SK-N-DZ (cell line): ENCODE measurements around the gene ADAM12.

Source experiments
- DNase-seq: peaks from one replicate; pipeline ENCODE4 v3.0.0-alpha.2; 2015; ENCODE audit warnings: low spot score

Gene ADAM12

DNA sequence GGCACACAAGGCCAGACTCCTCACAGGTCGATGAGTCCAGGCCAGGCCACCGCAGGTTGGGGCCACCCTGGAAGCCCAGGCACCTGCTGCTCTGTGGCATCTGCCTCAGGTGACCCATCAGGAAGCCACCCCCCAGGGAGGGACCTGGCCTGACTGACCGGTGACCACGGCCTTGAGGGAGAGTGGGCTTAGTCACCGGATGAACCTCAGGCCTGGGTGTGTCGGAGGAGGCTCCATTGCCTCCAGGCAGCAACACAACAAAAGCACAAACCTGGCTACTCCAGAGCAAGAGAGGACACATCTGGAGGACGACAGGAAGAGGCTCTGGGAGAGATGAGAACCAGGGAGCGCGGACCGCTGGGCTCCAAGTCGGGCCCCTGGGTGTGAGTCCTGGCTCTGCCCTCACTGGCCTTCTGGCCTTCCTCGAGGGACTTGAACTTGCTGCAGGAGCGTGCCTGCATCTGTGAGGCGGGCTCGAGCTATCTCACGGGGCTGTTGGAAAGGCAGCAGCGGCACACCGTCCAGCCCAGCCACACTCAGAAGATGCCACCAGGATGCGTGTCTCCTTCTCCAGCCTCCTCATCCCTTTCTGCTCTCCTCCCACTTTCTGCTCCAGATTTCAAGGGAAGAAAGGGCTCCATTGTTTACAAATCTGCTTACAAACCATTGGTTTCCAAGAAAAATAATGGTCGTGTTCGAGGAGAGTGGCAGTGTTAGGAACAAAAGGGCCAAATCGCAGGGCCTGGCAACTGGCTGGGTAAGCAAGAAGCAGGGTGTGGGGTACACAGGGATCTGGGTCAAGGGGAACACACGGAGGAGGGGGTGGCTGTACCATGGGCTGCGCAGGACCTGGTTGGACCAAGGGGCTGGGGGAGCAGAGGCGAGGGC lies 152.9 kb downstream of the ADAM12 start:
- DNase-seq = no peak

DNA sequence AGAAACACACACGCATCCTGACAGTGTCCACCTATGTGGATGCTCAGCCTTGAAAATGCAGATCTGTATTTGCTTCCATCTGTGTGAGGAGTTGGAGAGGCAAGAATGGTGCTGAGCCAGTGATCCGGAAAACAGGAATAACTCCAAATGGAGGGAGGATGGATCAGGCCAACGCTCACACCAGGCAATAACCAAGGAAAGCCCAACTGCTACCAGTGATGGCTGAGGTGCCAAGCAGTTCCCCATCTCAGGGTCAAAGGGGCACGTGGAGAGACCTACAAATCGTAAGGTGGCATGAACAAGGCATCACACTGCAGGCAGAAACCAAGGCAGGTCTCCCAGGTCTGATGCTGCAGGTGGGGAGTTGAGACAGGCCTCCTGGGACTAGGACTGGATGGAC lies 153.6 kb downstream of the ADAM12 start:
- DNase-seq = no peak

DNA sequence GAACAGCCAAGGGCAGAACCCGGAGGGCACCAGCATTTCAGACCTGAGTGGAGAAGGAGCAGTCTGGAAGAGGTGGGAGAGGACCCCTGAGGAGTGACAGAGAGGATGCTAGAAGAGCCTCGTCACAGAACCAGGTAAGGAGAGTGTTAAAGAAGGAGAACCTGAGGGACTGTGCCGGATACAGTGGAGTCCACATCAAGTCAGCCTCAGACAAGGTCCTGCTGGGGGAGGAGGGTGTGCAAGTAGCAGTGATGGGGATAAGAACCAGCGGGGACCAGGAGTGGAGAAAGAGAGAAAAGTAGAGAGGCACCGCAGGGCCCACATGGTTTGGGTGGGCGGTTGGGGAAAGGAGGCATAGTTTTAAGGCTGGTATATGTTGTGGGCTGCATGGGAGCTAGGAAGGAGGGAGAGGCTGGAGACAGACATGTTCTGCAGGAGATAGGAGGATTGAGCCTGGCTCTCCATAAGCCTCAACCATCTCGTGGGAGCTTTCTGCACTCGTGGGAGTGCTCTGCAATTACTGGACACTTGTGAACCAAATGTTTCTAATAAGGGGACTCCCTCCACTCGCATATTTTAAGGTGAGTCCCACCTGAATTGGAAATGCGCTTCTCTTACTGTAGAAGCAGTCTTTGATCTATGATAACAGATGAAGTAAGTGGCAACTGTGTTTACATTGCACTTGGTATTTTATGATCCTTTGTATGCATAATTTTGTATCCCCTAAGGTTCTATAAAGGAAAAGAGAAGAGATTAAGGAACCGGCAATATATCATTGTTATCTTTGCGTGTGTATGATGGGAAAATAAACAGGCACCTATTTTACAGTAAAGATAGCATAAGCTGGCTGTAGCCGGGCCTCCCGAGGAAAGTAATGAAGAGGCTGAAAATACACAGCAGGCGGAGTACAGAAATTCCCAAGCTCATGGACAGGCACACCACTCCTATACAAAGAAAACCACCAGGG lies 154.8 kb downstream of the ADAM12 start:
- DNase-seq = no peak

DNA sequence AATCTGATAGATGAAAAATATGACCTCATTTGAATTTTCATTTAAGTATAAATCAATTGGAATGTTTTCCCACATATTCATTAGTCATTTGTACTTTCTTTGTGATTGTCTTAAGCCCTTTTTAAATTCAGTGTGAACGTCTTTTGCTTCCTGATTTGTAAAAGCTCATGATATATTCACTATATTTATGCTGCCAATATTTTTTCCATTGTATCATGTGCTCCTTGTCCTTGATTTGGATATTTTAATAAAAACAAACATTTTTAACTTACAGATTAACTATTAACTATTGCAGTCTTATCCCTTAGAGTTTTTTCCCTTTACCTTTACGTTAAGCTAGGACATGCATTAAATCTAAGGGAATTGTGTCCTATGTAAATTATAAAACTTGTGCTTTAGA lies 157.7 kb downstream of the ADAM12 start:
- no peak for DNase-seq

DNA sequence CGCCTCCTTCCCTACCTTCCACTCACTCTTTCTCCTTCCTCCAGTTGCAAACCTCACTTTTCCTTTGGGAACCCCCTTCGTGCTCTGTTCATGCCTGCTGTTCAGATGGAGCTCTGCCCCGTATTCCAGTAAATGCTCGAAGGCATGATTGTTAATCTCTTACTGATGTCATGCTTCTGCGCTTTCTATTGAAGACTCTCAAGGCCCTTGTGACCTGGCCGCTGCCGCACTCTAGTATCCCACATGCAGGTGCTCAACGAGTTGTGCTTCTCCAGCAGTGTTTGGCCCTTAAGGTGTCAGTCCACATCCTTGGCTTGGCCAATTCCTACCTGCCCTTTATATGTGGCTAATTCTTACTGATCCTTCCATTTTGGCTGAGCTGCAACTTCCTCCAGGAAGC lies 158.6 kb downstream of the ADAM12 start:
- no peak for DNase-seq

DNA sequence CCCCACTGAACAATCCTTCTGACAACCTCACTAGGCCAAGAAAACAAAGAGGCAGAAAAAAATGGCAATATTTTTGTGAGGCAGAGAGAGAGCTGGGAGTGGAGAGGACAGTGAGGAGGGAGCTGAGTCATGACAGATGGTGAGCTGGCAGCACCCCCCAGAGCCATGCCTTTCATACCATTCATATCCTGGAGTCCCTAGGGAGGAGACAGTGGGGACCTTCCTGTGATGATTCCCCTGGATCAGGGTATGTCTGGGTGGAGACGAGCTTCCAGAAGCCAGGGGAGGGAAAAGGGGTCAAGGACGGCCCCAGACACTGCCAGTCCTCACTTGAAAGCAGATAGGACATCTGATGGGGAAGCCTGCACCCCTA lies 160.5 kb downstream of the ADAM12 start:
- no peak for DNase-seq

DNA sequence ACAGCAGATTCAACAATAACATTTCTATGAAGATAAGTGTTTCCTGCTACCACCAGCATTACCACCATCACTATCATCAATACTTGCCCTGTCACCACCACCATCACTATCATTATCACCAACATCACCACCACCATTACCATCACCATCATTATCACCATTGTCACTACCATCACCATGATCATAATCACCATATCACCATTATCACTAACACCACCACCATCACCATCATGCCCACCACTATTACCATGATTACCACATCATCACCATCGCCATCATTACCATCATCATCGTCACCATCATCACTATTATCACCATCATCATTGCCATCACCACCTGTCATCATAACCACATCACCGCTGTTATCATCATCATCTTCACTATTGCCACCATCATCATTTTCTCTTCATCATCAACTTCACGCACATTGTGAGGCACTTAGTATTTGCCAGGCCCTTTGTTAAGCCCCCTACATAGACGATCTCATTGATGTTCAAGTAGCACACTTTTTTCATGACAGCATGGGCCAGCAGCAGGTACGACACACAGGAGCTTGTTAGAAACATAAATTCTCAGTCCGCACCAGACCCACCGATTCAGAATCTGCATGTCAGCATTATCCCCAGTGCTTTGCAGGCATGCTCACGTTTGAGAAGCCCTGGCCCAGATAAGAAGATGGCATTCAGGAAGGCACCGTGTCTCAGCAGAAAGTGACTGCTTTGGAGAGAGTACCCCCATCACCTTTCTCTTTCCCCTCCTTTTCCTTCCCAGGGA lies 161.1 kb downstream of the ADAM12 start:
- no peak for DNase-seq

DNA sequence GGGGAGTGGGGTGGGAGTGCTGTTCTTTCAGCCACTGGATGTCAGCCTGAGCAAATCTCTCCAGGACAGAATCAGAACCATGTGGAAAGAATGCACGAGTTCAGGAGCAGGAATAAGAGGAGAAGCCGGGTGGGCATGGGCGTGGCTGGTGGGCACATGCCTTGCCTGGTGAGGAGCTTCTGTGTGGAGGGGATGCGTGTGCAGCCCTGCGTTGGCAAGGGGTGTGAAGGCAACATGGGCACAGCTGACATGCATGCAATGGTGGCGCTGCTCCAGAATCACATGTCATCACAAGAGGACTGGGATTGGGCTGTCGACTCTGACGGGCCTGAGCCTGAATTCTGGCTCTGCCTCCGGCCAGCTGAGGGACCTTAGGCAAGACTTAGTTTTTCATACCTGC lies 162.1 kb downstream of the ADAM12 start:
- DNase-seq = no peak

DNA sequence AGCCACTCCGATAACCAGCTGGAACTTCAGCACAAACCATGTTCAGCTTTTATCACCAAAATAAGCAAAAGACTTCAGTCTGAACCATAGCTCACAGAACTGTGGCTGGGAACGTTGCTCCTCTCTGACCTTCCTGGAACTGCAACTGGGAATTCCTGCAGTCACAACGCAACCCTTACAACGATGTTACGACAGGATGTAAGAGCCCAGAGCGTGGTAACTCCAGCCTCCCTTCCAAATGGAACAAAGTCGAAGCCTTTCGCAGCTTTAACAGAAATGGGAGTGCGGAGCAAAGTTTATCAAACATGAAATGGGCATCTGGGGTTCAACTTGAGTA lies 162.6 kb downstream of the ADAM12 start:
- DNase-seq = no peak

DNA sequence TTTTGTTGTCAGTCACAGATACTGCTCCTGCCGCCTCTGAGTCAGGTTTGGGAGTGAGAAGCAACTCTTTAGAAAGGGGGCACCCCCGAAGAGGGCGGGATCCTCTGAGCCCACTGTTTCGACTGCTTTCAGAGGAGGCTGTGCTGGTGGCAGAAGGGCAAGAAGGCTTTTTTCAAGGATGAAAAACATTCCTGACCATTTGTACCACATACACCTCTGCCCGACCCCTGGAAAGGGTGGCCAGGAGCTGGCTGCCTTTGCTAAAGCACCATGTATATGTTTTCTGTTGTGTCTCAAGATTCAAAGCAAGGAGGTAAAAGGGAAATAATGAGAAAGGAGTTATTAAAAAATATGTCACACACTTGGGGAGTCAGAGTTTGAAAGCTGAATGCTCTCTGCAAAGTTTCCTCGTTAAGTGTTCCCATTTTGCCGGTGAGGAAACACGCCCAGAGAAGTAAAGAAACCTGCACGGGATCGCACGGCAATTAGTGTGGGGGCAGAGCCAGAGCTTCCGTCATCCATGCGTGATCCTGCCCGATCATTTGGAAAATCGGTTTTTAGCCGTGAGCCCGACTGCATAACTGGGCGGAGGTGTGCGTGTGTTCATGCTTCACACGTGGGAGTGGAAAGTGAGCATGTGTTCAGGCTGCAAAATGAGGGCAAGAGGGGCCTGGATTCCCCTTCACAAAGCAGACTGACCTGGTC lies 163.2 kb downstream of the ADAM12 start:
- no peak for DNase-seq

DNA sequence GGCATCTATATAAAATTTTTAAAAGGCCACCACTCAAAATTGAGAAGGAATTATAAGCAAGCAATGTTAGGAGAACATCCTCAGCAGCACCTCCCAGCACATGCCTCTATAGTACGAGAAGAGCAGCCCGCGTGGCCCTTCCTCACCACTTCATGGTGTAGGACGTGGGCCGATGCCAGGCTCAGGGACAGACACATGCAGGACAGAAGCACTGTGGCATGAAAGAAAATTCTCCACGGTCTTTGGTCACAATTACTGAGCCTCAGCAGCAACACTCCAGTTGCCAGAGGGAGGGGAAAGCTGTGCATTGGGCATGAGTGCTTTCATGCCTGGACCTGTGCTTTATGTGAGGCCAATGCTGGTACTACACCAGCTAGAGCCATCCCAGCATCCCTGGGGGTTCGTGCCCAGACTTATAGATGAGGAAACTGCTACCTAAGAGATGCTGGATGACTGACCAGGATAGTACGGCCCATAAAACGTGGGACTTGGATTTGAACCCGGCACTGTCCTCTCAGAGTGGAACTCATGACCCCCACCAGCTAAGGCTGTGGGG lies 164.7 kb downstream of the ADAM12 start:
- DNase-seq = no peak

DNA sequence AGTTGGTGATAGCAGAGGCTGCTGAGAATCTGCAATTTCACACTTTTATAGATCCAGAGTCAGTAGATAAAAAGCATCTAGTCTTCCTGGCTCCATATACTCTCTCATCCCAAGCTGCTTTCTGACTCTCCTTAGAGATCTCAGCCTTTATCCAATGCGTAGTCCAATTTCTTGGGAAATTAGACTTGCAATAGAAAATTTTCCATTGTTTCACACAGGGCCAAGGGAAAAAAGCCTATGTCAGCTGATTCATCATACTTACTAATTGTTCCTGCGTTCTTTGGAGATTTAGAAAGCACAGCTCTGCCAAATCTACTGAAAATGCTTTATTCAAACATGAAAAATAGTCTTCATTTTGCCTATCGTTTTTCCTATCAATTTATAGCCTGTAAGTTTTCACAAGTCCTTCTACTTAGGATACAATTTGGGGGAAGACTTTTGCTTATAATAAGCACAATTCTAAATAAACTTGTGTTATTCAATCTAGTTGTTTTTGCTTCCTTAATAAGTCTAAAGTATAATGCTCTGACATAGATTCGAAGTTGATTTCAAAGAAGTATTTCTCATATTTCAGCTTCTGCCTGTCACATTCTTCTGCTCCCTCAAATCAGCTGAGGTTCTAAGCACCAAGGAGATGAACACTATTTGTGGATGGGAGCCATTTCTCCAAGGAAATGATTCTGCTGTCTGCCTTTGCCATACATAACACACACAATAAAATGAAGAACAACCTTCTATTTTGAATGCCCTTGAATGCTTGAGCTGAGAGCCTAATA lies 165.4 kb downstream of the ADAM12 start:
- no peak for DNase-seq

DNA sequence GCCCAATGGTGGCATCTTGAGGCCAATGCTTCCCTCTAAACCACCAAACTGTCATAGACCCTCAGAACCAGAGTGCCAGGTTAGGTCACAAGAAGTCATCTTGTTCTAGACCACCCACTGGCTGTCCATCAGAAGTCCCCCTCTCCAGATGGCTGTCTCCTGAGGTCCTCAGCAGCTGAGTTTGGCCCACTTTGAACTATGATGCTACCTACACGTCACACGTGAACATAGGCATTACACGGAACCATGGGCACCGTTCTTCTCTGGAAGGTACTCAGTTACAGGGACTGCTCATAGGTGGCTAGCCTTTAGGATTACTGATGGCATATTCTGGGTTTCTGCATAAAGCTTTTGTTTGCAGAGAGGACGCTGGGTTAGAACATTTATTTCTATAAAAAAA lies 166.4 kb downstream of the ADAM12 start:
- no peak for DNase-seq

DNA sequence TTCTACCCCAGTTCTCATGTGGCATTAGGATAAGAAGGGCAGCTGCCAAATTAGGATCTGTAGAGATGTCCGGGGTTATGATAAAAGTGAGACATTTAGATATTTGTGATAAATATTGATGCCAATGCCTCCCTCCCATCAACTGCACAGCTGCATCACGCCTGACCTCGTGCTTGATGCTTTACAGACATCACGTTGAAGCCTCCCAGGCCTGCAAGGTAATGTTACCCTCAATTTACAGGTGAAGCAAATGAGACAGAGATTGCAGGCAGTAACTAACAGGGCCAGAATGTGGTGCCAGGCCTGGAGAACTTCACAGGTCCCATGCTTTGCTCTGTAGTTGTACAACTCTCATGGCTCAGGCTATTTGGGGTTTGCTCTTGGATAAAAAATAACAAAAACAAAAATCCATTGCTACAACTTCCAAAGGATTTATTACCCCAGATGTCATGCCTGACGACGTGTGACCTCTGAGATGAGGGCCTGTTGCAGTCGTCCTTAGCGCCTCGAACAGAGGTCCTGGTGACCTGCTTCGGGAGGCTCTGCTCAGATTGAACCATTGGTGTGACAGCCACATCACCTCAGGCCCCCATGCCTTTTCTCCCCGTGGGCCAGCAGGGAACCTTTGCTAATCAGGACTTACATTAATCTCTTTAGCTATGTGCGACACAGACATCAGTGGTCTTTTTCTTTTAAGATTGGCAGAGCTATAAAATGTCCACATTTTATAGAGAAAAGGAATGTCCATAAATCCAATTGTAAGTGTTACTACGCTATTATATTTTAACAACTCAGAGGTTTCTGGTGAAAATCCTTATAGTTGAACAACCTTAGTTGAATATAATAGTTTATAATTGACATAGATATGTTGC lies 169.3 kb downstream of the ADAM12 start:
- DNase-seq = no peak

DNA sequence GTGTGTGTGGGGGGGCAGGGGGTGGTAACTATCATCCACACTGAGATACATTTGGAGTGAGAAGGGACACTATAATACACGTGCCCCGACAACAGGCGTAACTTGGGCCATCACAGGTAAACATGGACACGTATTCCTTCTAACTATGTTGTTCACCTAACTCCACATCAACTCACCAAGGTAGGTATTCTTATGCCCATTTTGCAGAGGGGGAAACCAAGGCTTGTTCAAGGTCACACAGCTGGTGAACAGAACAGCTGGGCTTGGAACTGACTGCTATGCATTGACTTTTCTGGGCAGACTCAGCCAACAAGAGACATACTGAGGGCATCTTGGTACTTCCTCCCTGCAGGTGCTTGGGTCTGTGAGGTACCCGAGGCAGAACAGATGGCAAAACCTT lies 170.1 kb downstream of the ADAM12 start:
- no peak for DNase-seq

DNA sequence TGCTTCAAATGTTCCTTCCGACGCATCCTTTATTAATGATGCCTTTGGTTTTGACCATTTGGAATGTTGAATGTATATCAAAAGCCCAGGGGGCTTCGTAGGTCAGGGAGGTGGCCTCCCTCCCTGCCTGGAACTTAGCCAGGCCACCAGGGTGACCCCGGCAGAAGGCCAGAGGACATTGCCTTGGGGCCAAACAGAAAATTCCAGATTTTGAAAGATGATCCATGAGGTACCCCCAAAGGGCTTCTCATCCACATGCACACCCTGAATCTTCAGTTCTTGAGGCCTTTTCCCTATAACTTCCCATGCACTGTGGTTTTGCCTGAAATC lies 171.7 kb downstream of the ADAM12 start:
- DNase-seq = no peak

DNA sequence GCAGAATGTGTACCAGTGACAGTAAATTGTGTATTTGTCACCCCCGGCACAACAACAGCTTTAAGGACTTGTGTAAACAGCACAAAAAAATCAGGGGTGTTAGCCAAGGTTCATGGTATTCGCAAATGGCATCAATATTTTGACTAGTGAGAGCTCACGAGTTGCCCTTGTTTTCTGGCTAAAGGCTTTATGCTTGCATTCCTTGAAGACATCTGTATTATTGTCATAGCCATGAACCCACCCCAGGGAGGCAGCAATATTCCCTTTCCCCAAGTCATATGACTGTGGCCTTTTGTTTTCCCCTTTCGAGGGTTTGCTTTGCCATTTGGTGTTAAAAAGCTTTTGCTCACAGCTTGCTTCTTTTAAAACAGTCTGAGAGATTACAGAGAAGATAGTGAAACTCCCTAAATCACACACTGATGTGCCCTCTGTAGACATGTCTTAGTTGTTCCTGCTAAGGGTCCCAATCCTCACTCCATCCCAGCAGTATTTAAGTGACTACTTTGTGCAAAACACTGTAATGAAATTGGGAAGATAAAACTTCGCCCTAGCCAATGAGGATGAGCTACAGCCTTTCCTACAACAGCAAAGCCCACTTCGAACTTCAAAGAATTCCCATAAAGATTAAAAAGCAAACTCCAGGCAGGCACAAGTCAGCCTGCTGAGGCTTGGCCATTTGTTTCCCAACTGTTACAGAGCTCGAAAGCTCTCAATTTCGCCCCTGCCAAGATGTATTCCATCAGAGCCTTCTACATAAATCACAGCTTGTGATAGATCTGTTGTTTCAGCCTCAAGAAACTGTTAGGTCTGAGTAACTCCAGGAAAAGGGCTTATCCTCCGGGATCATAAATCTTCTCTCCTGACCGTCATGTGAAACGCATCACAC lies 172.3 kb downstream of the ADAM12 start:
- DNase-seq = no peak

DNA sequence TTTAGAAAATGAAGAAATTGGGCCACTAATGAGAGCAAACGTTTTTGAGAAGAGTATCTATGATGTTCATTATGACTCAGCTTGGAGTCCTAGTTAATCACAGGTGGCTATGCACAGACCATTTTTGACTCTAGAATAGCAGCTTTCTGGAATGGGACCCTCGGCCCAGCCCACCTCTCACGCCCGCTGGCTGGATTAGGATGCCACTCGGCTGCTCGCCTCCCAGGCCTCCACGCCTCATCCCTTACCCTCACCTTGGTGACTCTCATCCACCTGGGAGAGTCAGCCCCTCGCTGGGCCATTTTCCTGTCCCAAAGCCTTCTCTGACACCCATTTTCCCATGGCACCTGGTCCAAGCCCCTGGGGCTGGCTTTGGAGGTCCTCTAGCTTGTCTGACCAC lies 173.6 kb downstream of the ADAM12 start:
- no peak for DNase-seq
